Loucy (cell line): ENCODE measurements around the gene SHFL.

Source experiments
- H2AFZ ChIP-seq: fragments of 200-600 bp; sonication (generic); 2 replicates; pipeline ENCODE4 v1.6.0; 2016; ENCODE audit warnings: antibody characterized with exemption, mild to moderate bottlenecking, low read length, moderate library complexity
- H3F3A ChIP-seq: fragments of 200-600 bp; 2 replicates; pipeline ENCODE4 v1.6.0; 2016; ENCODE audit warnings: antibody characterized with exemption, low read depth, mild to moderate bottlenecking
- H3K27me3 ChIP-seq: fragments of 200-600 bp; sonication (generic); 2 replicates; pipeline ENCODE4 v1.6.1; 2014; ENCODE audit warnings: low read length, mild to moderate bottlenecking; ENCODE audit not compliant: insufficient read depth, poor library complexity, severe bottlenecking
- H3K36me3 ChIP-seq: fragments of 200-600 bp; sonication (generic); 2 replicates; pipeline ENCODE4 v1.6.1; 2016; ENCODE audit warnings: low read length; ENCODE audit not compliant: insufficient read depth
- H3K4me1 ChIP-seq: fragments of 200-600 bp; sonication (generic); 2 replicates; pipeline ENCODE4 v1.5.1; 2014; ENCODE audit warnings: low read length, mild to moderate bottlenecking; ENCODE audit not compliant: insufficient read depth, poor library complexity, severe bottlenecking
- H3K4me2 ChIP-seq: fragments of 200-600 bp; sonication (generic); 2 replicates; pipeline ENCODE4 v1.6.0; 2014; ENCODE audit warnings: antibody characterized with exemption, low read length, low read depth, mild to moderate bottlenecking; ENCODE audit not compliant: poor library complexity, severe bottlenecking
- H3K4me3 ChIP-seq: fragments of 200-600 bp; sonication (generic); 2 replicates; pipeline ENCODE4 v1.5.1; 2014; ENCODE audit warnings: low read length, mild to moderate bottlenecking, mixed read lengths; ENCODE audit not compliant: poor library complexity, severe bottlenecking
- H3K79me2 ChIP-seq: fragments of 200-600 bp; sonication (generic); 2 replicates; pipeline ENCODE4 v1.6.1; 2014; ENCODE audit warnings: low read length; ENCODE audit not compliant: insufficient read depth
- H3K9ac ChIP-seq: fragments of 200-600 bp; sonication (generic); 2 replicates; pipeline ENCODE4 v1.6.0; 2014; ENCODE audit warnings: mild to moderate bottlenecking, low read depth, low read length, moderate library complexity; ENCODE audit not compliant: poor library complexity, severe bottlenecking
- H3K9me2 ChIP-seq: fragments of 200-600 bp; sonication (generic); replicated peaks from 2 replicates; pipeline ENCODE4 v1.6.1; 2016; ENCODE audit warnings: low read depth, low read length, mixed read lengths
- H3K9me3 ChIP-seq: fragments of 200-600 bp; sonication (generic); 2 replicates; pipeline ENCODE4 v1.6.1; 2014; ENCODE audit warnings: mild to moderate bottlenecking, antibody characterized with exemption, low read length, low read depth; ENCODE audit not compliant: insufficient read depth
- H4K20me1 ChIP-seq: fragments of 200-600 bp; sonication (generic); 2 replicates; pipeline ENCODE4 v1.6.0; 2014; ENCODE audit warnings: antibody characterized with exemption, low read length, mild to moderate bottlenecking; ENCODE audit not compliant: insufficient read depth, poor library complexity, severe bottlenecking
- EZH2phosphoT487 ChIP-seq: fragments of 200-600 bp; IDR thresholded peaks from 2 replicates; pipeline ENCODE4 v1.6.1; 2018; ENCODE audit warnings: antibody characterized with exemption, mild to moderate bottlenecking, moderate library complexity, borderline replicate concordance
- TF ChIP-seq, protein P1 (sequence below): fragments of 200-600 bp; sonication (generic); conservative IDR thresholded peaks from 2 replicates; pipeline ENCODE4 v1.5.1; 2014; ENCODE audit warnings: mild to moderate bottlenecking, antibody characterized with exemption, low read length

SHFL gene

DNA sequence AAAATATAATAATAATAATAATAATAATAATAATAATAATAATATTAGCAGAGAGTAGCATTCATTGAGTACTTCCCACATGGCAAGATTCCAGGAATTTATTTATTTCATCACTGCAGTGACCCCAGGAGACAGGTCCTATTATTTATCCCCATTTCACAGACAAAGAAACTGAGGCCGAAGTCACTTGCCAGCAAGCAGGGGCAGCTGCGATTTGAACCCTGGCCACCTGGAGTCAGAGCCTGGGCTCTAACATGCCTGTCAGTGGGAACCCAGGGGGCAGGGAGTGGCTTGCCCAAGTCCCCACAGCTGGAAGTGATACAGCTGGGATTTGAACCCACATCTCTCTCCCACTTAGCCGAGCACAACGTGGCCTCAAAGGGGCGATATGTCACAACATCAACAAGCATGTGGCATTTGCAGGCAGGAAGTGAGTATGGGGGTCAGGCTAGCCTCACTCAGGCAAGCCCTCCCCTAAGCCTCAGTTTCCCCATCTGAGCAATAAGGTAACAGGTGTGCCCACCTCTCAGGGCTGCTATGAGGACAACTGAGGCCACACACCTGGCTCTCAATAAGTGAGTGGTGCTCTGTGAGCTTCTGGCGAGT, 2.9 kb downstream of the SHFL start:
- Histone ChIP-seq H3K36me3 (no peaks in the 10 kb centered on the region), H3K4me1 (peaks cover 11% of the 10 kb centered on the region), H3K9me2 (no peaks in the 10 kb centered on the region), H3F3A (no peaks in the 10 kb centered on the region), H2AFZ (no peak overlapping the region), H3K4me3 (no peak overlapping the region), H3K79me2 (peaks cover 11% of the 10 kb centered on the region), H4K20me1 (no peaks in the 10 kb centered on the region), H3K27me3 (no peaks in the 10 kb centered on the region), H3K9ac (no peak overlapping the region), H3K4me2 (no peak overlapping the region), H3K9me3 (no peaks in the 10 kb centered on the region)
- TF ChIP-seq, protein P1, sequence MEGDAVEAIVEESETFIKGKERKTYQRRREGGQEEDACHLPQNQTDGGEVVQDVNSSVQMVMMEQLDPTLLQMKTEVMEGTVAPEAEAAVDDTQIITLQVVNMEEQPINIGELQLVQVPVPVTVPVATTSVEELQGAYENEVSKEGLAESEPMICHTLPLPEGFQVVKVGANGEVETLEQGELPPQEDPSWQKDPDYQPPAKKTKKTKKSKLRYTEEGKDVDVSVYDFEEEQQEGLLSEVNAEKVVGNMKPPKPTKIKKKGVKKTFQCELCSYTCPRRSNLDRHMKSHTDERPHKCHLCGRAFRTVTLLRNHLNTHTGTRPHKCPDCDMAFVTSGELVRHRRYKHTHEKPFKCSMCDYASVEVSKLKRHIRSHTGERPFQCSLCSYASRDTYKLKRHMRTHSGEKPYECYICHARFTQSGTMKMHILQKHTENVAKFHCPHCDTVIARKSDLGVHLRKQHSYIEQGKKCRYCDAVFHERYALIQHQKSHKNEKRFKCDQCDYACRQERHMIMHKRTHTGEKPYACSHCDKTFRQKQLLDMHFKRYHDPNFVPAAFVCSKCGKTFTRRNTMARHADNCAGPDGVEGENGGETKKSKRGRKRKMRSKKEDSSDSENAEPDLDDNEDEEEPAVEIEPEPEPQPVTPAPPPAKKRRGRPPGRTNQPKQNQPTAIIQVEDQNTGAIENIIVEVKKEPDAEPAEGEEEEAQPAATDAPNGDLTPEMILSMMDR = no peak

DNA sequence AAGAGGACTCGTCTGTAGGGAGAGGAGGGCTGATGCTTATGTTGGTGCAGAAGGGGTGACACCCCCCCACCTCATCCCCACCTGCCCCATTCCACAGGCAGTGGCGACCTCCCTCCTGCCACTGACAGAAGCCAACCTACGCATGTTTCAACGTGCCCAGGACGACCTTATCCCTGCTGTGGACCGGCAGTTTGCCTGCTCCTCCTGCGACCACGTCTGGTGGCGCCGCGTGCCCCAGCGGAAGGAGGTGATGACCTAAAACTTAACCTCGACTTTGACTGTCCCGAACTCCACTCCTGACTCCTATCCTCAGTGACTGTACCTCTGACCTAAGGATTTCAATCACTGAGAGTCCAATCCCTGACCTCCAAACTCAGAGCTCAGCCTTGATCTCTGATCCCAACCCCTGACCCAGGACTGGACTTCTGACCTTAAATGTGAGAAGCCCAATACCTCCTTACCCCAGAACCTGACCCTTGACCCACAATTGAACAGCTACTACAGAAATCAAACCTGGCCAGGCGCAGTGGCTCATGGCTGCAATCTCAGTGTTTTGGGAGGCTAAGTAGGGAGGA, 3.8 kb downstream of the SHFL start:
- H3K4me1 ChIP-seq = peaks cover 11% of the 10 kb centered on the region
- no peak overlapping the region for H3K9ac ChIP-seq
- no peaks in the 10 kb centered on the region for H3K36me3 ChIP-seq
- no peak overlapping the region for H2AFZ ChIP-seq
- TF ChIP-seq, protein P1 = no peak
- no peak for TF ChIP-seq EZH2phosphoT487
- H3K4me3 ChIP-seq = no peak overlapping the region
- no peaks in the 10 kb centered on the region for H3F3A ChIP-seq
- H3K79me2 ChIP-seq = peaks cover 11% of the 10 kb centered on the region
- no peaks in the 10 kb centered on the region for H3K9me3 ChIP-seq
- H3K27me3 ChIP-seq = no peaks in the 10 kb centered on the region
- no peaks in the 10 kb centered on the region for H3K9me2 ChIP-seq
- no peak overlapping the region for H3K4me2 ChIP-seq
- H4K20me1 ChIP-seq = no peaks in the 10 kb centered on the region

GRCh38 chr19:10091370-10091687, 5.2 kb downstream of the SHFL start:
- Histone ChIP-seq H3K9ac (no peak overlapping the region), H3K36me3 (no peaks in the 10 kb centered on the region), H3K27me3 (no peaks in the 10 kb centered on the region), H3F3A (no peaks in the 10 kb centered on the region; the same call in 1 of the 2 replicates), H3K4me1 (peaks cover 9% of the 10 kb centered on the region), H3K9me3 (no peaks in the 10 kb centered on the region), H3K4me2 (no peak overlapping the region), H2AFZ (no peak overlapping the region), H3K79me2 (peaks cover 9% of the 10 kb centered on the region), H3K9me2 (no peaks in the 10 kb centered on the region), H3K4me3 (no peak overlapping the region), H4K20me1 (no peaks in the 10 kb centered on the region)
- TF ChIP-seq EZH2phosphoT487 = no peak
- TF ChIP-seq, protein P1 = no peak
